GM18520 (cell line): ENCODE data around the gene ITGBL1.
A peak's percentile ranks its signal among the peaks of the same experiment; 100 is the strongest.
"Not testable (repeated sequence)": the region's sequence is repeated elsewhere in the genome, so short reads cannot be mapped to it uniquely, and the experiment has no call there.

Experiments used
- ATAC-seq: cut with Tn5 transposase; IDR thresholded peaks from one replicate; pipeline ENCODE4 v1.9.1; 2021; ENCODE audit not compliant: unreplicated experiment

ITGBL1 gene

DNA sequence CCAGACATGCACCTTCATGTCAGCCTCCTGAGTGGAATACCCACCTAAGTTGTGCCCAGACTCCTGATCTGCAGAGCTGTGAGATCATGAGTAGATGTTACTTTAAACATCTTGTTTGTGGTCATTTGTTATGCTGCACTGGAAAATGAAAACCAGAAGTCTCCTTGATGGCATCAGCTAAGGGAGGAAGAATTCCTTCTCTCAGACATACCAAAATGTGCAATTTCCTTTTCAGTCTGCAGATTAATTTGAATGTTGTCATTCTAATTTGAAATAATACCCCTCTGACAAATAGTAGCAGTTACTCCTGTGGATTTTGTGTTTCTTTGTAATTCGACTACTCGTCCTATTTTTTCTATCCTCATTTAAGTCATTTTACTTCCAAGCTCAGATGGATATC is 59.3 kb downstream of the ITGBL1 start:
- ATAC-seq = no peak

DNA sequence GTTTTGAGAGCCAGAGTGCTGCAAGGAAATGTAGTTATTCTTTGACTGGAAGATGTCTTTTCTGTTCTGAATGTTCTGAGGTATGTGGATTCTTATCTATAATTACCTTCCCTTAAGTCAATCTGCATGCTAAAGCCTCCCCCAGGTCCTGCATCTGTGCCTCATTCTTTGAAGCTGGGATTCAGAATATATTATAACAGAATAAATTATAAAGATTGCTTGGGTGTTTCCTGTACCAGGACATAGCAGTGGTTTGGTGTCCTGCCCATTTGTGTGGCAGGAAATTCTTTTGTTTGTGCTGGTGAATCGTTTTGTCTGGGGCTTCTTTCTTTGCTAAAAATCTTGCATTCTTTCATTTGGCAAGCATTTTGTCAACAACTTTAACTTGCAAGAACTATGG is 60.2 kb downstream of the ITGBL1 start:
- no peak for ATAC-seq

DNA sequence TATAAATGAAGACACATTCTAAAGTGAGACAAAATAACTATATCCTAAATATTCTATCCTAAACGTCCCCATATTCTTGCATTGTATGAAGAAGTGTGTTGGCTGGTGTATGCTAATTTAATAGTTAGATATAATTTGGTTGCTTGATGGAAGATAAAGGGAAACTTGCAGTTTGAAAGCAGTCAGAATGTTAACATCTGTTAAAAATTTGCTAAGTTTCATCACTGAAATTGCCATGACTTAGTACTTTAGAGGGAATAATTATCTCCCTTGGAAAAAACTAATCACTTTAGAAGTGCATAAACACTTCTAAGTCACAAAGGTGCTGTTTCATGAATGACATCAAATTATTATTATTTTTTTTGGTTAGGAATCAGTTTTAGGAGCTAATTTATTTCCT is 61.6 kb downstream of the ITGBL1 start:
- ATAC-seq = no peak

DNA sequence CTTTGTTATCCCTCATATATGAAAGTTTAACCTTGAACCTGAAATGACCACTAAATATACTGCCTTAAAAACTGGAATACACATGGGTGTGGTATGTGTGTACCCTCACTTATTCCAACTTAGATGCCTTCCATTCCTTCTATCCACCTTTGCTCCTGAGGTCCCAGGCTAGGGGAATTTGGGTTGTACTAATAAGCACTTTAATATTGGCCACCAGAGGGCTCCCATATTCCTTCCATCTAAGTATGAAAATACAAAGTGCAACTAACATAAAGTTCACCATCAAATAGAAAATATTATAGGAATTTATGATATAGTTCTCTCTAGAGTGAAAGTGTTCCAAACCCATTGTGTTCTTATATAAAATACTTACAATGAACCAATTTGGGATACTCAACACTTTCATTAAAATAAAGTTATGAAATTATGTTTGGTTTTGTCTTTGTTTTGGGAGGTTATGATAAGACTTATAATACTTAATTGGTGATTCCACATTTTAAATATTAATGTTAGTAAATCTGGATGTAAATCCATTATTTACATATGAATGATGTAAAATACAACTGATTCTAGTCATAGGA is 62.3 kb downstream of the ITGBL1 start:
- ATAC-seq = no peak

DNA sequence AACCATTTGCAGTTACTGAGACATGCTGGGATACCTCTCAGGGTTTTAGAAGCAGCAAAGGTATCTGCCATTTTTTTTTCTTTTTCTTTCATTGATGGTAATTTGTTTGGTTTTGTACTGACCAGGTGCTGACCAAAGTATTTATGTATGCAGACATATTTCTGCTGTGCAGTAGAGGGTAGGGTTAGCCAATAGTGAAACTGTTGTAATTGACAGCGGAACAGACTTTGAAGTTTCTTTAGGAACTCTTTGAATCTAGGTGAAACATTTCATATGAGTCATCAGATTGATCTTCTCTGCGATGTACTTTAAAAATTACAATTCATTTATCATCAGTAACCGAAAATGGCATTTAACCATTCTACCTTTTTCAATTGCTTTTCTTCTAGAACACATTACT is 63.0 kb downstream of the ITGBL1 start:
- ATAC-seq = peak; percentile 52

DNA sequence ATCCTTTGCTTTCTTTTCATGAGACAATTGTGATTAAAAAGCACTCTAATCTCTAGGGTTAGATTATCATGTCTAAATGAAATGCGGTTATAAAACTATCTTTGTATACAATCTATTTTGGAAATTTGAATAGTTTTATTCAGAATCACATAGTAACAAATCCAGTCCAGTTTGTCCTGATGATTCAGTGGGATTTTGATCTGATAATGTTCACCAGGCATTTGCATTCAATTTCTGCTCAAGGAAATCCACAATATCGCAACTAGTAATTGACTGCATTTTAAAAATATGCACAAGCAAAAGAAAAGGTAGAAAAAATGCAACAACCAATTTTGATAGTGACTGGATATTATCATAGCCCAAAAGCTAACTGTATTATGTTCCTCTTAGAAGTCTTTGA is 63.8 kb downstream of the ITGBL1 start:
- ATAC-seq = no peak

DNA sequence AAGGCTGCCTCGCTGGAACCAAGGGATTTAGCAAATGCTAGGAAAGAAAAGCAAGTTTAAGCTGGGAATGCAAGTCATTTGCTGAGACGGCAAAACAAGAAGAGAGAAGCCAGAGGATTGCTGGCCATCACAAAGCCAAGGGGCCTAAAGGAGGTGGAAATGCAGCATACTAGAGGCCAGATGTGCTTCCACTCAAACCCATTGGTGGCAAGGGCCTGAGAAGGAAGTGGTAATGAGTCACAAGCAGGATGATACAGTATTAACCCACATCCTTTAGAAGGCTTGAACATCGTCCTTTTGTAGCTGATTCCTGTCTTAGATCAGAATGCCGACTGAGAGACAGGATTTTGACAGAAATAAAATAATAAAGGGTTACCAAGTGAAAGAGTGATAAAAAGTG is 68.2 kb downstream of the ITGBL1 start:
- peak; percentile 84 for ATAC-seq

DNA sequence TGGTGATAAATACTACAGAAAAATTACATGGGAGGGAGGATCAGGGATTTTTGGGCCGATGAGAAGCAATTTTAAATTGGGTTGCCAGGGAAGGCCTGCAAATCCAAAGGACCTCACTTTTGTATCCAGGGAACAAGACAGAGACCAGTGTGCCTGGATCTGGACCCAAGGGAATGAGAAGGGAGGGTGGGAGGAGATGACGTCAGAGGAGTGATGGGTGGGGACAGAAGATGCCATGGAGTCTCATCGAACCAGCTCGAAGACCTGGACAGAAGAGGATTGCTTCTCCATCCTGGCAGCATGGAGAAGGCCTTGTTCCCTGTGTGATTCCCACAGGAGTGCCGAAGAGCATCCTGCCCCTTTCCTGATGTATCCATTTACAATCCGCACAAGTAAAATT is 68.9 kb downstream of the ITGBL1 start:
- no peak for ATAC-seq

DNA sequence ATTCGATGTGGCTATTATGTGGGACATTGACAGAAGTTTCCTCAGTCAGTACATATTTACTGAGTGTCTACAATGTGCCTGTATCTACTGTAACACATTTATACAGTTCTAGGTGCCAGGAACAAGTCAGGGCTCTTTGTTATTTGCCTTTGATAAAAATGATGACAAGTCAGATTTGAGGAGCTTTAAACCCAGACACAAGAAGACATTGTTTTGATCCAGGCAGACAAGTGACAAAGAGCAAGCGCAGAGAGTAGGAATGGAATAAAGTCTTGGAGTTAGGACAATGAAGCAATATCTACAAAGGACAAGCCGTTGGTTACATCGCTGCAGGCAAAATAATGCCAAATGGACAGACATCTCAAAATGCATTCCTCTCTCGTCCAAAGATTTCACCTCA is 70.1 kb downstream of the ITGBL1 start:
- no peak for ATAC-seq

DNA sequence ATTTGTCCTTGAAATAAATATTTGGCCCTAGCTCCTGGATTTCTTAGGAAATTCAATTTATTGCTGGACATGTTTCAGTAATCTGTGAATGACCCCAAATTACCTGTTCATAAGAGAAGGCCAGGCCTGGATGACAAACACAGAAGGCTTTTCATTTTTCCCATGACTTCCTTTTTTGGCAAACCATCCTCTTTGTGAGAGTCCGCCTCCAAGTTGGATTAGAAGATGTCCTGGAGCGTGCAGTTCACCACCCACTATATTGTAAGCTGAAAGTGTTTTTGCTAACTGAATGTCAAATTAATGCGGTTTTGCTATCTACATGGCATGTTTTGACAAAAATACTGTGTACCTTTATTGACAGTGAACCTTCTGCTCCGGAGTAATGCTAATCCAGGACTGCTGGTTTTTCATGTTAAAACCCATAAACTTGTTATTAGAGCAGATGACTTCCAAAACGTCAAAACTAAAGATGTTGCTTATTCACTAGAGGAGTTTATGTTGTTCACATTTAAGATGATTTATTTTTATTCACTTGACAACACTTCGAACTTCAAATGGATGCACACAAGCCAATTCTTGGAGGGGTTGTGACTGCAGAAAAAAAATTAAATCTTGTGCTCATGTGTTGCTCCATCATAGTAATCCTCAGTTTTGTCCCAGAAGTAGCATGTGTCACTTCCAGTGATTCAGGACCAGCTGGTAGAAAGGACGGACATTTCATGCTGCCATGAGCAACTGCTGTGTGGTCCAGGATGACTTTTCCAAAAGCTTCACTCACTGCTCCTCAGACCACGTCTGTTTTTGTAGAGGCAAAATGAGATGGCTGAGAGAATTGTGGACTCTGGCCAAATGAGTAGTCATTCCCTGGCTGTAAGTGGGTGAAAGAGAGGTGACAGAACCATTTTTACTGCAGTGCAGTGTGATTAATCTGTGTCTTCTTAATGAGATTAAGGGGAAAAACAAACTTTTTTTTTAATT is 71.0 kb downstream of the ITGBL1 start:
- ATAC-seq = no peak

DNA sequence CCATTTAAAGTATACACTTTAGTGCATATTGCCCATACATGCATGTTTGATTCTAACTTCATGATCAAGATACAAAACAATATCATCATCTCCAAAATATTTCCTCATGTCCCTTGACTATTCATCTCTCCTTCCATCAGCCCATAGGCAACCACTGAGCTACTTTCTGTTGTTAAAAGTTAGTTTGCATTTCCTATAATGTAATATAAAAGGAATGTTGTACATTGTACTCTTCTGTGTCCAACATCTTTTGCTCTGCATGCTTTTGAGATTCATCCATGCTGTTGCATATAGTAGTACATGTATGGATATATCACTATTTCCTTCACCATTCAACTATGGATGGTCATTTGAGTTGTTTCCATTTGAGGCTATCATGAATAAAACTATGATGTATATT is 74.7 kb downstream of the ITGBL1 start:
- no peak for ATAC-seq

DNA sequence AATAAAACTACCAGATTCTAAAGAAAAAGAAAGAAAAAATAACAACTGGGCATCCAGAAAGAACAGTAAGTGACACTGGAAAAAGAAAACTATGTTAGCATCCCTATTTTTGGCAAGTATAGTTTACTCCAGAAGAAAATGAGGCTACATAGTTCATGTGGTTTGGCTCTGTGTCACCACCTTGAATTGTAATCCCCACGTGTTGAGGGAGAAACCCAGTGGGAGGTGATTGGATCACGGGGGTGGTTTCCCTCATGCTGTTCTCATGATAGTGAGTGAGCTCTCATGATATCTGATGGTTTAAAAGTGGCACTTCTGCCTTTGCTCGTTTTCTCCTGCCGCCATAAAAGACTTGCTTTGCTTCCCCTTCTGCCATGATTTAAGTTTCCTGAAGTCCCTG is 76.9 kb downstream of the ITGBL1 start:
- peak; percentile 72 for ATAC-seq

DNA sequence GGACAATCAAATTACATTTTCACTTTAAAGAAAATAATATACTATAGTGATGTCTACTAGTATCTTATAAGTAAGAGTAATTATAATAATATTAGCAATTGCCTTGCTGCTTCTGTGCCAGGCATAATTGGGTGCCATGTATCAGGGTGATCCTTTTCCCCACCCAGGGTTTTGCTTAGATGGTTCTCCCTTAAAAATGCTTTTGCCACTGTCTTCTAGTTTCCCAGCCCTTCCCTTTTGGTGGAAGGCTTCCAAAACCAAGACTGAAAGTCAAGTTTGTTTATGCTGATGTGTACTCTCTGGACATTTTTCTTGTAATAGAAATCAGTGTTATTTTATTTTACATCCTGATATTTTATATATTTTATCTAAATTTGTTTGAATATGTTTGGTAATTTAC is 77.8 kb downstream of the ITGBL1 start:
- no peak for ATAC-seq

DNA sequence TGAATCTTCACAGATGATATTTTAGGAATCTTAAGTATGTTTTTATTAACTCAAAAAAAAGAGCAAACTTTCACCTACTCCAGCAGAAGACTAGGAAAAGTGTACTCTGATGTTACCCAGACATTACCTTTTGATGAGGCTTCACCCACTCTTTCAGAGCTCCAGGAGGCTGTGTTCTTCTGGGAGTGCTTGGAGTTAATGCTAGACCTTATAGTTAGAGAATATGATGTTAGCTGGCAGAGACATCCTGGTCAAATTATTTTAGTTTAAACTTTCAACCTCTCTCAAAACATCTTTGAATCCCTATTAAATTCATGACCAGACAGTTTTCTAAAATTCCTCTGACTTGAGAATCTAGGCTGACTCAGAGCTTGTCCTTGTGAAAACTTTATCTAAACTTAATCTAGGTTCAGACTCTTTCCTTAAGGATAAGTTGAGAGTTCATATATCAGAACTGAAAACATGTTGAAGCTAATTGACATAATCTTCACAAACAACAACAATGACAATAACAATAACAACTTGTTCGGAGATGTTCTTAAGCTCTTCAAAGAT is 82.8 kb downstream of the ITGBL1 start:
- no peak for ATAC-seq

DNA sequence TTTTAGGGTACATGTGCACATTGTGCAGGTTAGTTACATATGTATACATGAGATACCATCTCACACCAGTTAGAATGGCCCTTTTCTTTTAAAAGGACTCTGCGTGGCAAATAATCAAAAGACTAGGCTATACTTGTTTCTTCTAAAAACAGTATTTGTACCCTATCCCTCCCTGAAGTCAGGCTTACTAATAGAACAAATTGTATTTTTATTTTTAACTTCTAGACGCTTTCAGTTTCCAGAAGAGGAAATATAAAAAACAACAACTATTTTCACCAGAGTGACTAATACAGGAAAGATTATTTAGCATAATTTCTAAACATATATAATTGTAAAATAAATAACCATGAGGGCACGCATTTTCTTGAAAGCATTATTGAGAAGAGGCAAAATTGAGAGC is 83.6 kb downstream of the ITGBL1 start:
- no peak for ATAC-seq

DNA sequence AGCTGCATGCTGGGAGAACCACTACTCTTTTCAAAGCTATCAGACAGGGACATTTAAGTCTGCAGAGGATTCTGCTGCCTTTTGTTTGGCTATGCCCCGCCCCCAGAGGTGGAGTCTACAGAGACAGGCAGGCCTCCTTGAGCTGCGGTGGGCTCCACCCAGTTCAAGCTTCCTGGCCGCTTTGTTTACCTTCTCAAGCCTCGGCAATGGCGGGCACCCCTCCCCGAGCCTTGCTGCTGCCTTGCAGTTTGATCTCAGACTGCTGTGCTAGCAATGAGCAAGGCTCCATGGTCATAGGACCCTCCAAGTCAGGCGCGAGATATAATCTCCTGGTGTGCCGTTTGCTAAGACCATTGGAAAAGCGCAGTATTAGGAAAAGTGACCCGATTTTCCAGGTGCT is 92.1 kb downstream of the ITGBL1 start:
- ATAC-seq = not testable (repeated sequence)

DNA sequence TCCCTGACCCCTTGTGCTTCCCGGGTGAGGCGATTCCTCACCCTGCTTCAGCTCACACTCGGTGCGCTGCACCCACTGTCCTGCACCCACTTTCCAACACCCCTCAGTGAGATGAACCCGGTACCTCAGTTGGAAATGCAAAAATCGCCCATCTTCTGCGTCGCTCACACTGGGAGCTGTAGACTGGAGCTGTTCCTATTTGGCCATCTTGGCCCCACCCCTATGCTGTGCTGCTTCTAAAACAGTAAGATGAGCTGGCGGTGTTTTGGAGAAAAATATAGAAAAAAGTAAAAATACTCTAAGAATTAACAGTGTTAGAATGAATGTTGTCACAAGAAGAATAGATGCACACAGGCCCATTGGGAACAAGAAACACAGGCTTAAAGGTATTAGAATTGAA is 92.5 kb downstream of the ITGBL1 start:
- ATAC-seq = no peak

DNA sequence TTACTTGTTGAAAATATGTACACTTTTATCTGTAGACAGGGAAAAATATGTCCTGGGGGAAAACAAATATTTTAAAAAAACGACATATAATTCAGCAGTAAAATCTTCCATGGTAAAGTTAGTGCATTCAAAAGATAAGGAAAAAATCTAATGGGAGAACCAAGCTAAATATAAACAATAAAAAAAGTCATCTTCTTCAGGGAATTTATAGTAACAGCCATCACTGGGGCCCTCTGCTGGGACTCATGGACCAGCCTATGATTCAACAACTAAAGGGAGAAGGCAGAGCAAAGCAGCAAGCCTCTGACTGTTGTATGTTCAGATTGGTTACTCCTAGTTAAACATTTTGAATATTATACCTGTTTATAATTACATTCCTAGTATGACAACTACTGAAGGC is 93.0 kb downstream of the ITGBL1 start:
- no peak for ATAC-seq

DNA sequence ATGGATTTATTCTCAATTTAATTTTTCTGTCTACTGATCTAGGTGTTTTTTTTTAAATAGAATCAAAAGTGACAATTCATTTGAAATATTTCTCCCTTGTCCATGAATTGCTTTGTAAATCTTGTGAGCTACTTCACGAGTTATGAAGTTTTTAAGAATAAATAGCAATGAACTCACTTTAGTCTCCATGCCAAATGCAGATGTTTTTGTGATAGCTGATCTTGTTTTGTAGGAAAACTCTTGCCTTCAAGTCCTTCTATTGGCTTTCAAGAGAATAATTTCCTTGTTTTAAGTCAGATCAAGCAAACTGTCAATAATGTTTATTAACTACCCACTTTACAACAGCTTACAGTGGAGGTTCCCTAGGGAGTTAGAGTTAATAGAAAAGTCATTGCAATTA is 99.8 kb downstream of the ITGBL1 start:
- no peak for ATAC-seq

DNA sequence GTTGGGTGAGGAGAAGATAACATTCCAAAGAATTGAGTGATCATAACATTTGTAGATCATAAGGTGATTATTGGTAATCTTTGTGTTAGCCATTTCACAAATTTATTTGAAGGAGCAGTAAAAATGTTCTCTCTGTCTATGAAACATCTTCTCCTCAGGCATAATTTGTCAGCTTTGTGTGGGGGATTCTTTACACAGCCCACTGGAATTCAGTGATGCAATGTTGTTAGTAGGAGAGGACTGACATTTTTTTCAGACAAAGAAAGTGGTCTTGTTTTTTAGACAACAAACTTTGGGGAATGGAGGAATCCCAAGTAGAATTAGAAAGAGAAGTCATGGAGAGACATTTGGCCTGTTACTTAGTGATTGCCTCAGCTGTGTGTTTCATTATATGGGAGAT is 100.3 kb downstream of the ITGBL1 start:
- ATAC-seq = no peak

DNA sequence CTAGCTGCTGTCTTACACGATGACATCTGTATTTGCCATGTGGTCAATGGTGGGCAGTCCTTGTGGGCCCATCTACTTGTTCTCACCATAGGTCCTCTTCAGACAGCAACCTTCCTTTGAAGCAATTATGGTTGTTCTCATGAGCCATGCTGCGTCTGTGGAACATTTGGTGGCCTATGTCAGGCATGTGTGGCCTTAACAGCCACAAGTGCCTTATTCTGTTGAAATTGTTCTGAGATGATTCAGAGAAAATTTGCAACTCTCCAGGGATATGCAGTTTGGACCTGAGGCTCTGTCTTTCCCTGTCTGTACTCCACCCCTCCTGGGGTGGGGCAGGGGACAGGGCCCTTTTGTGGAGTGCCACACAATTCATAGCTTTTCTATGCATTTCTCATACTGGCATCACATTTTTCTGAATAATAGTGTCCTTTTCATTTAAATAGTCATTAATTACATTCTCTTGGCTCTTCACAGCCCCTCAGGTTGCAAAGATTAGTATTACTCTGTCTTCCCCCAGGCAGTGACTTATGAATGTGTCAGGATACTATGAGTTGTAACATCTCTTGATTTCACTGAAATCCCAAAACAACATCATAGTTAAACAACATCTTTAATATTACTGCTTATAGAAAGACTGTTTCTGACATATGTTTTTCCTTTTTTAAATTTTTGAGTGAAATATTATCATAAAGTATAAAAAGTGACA is 102.1 kb downstream of the ITGBL1 start:
- ATAC-seq = no peak

DNA sequence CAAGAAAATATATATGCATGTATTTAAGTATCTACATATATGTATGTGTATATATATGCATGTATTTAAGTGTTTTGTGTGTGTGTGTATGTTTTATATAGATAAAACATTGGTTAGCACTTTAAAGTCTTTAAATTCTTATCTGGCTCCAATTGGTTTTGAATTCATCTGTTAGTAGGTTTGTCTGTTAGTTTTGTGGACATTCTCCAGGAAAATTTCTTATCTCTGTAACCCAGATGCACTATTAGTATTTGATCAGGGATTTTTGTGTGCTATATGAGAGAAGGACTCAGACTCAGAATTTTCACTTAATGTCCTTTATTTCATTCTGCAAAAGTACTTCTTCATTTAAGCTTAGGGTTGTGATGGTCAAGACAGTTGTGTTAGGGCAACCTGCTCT is 103.1 kb downstream of the ITGBL1 start:
- ATAC-seq = no peak
